Measurements from ENCODE around the gene GOLGA6A.

Gene GOLGA6A

DNA sequence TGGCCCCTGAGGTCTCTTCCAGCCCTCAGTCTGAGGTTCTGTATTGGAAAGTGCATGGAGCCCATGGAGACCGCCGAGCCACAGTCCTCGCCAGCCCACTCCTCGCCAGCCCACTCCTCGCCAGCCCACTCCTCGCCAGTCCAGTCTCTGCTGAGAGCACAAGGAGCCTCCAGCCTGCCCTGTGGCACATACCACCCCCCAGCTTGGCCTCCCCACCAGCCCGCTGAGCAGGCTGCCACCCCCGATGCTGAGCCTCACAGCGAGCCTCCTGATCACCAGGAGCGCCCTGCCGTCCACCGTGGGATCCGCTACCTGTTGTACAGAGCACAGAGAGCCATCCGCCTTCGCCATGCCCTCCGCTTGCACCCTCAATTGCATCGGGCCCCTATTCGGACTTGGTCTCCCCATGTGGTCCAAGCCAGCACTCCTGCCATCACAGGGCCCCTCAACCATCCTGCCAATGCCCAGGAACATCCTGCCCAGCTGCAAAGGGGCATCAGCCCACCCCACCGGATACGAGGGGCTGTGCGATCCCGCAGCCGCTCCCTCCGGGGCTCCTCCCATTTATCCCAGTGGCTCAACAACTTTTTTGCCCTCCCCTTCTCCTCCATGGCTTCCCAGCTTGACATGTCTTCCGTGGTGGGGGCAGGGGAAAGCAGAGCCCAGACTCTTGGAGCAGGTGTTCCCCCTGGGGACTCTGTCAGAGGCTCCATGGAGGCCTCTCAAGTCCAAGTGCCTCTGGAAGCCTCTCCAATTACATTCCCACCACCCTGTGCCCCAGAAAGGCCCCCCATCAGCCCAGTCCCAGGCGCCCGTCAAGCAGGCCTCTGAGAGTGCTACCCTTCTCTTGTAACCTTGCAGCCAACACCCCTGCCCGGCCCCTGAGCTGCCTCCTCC is 47.0 kb downstream of the GOLGA6A start:
- no peak for DNase-seq

DNA sequence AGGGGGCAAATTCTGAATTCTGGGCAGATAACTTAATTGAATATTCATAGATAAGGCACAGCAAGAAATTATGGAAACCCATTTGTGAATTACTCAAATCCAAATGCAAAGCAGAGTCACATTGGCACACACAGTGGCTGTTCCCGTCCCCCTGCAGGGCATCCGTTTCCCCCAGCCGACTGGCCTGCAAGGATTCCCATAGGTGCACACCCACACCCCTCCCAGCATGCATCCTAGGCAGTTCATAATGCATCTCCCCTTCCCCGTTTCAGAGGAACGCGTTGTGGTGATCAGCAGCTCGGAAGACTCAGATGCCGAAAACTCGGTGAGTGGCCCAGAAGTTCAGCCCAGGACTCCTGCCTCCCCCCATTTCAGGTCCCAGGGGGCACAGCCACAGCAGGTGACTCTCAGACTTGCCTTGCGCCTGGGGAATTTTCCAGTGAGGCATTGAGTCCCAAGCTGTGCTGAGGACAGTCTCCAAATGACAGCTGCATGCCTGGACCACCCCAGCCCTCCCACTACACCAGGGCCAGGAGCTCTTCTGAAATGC is 48.1 kb downstream of the GOLGA6A start:
- no peak for DNase-seq

DNA sequence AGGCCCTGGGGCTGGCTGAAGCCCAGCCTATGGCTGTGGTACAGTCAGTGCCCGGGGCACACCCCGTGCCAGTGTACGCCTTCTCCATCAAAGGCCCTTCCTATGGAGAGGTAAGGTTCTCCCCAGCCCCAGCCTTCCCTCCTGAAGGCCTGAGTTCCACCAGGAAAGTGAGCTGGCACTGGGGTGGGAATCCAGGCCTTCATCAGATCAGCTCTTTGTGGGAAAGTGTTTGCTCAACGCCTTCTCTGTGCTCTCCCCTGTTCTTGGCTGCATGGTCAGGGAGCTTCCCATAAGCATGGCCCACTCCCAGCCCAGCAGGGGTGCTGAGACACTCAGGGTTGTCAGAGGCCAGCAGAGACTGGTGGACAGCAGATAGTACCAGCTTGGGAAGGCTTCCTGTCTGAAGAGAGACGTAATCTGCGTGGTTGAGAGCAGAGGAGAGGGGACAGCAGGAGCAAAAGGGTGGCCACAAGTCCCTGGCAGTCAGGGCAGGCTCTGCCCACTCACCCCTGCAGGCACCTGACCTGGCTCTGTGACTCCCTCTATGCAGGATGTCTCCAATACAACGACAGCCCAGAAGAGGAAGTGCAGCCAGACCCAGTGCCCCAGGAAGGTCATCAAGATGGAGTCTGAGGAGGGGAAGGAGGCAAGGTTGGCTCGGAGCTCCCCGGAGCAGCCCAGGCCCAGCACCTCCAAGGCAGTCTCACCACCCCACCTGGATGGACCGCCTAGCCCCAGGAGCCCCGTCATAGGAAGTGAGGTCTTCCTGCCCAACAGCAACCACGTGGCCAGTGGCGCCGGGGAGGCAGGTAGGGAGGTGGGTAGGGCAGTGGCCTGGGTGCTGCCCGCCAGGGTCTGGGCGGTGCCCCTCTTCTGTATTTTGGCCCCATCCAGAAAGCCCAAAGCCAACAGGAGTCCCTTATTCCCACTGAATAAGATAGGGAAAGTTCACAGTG is 49.5 kb downstream of the GOLGA6A start:
- no peak for DNase-seq

DNA sequence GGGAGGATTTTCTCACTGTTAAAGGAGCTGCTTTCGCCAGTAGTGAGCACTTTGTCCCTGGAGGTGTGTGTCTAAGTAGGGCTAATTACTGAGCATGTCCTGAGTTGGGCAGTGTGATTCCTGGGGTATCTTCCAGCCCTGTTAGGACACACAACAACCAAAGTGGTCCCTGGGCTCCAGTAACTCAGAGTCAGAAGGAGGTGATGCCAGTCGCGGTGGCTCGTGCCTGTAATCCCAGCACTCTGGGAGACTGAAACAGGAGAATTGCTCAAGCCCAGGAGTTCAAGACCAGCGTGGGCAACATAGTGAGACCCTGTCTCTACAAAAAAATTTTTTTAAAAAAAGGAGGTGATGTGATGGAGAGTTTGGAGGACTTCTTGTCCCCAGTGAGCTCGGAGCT is 50.3 kb downstream of the GOLGA6A start:
- DNase-seq: no peak

DNA sequence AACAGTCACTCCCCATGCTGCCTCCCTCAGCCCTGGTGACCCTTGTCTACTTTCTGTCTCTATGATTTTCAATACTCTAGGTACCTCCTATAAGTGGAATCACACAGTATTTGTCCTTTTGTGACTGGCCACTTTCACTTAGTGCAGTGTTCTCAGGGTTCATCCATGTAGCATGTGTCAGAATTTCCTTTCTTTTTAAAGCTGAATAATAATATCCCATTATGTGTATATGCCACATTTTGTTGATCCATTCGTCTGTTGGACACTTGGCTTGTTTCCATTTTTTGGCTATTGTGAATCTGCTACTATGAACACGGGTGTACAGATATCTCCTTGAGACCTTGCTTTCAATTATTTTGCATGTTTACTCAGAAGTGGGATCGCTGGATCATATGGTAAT is 53.7 kb downstream of the GOLGA6A start:
- DNase-seq: no peak

DNA sequence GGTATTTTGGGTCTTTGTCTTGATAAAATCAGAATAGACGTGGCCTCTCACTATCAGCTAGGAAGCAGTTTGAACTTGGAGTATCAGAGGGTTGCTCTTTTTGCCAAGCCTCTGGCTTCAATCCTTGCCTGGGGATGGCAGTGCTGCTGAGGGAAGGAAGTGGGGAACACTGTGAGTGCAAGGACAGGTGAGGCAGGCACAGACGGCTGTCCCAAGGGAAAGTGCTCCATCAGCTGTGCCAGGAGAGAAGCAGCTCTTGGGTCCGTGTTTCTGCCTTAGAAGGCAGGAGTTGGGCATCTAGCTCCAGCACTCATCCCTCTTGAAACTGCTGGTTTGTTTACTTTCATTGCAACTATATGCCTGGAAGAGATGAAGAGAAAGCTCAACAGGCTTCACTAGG is 54.7 kb downstream of the GOLGA6A start:
- DNase-seq: no peak

DNA sequence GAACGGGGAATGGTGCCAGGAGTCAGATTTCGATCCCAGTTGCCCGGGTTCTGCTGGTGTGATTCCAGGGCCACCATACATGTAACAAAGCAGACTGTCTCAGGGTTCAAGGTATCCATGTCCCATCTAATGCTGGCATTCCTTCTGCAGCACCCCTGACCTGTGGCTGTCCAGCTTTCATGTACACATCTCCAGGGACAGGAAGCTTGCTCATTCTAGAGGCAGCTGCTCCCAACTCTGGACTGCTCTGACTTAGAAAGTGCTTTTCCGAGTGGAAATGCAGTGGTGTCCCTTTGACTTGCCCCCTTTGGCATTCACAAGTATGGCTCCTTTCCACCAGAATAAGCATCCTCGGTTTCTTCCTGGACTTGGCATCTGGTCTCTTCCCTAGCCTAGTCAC is 56.9 kb downstream of the GOLGA6A start:
- no peak for DNase-seq

DNA sequence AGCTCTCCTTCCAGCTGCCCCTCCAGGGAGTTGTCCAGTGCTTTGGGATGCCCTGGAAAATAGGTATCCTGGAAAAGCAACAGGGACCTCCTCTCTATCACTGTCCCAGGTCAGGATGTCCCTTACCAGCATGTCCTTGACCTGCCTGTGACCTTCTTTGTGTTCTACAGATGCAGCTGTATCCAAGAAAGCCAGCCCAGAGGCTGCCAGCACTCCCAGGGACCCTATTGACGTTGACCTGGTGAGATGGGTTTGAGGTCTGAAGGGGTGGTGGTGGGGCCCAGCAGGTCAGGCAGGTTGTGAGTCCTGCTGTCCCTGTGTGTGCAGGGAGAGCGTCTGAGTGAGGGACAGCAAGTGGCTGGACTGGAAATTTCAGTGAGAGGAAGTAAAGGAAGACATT is 57.7 kb downstream of the GOLGA6A start:
- DNase-seq: no peak

DNA sequence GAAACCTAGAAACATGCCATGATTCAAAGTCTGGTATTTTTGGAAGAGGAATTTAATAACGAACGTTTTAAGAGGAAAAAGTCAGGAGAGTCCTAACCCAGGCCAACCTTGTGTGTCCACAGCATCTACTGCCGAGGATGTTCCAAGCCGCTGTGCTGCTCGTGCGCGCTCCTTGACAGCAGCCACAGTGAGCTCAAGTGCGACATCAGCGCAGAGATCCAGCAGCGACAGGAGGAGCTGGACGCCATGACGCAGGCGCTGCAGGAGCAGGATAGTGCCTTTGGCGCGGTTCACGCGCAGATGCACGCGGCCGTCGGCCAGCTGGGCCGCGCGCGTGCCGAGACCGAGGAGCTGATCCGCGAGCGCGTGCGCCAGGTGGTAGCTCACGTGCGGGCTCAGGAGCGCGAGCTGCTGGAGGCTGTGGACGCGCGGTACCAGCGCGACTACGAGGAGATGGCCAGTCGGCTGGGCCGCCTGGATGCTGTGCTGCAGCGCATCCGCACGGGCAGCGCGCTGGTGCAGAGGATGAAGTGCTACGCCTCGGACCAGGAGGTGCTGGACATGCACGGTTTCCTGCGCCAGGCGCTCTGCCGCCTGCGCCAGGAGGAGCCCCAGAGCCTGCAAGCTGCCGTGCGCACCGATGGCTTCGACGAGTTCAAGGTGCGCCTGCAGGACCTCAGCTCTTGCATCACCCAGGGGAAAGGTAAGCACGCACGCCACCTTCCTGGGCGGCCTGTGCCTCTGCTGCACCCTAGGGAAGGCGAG is 59.5 kb downstream of the GOLGA6A start:
- DNase-seq: no peak
